ENCODE data around the gene FREM3. TPM values are rescaled to one million over a fixed set of nuclear protein-coding genes. Genes with fewer than 3 reads are reported as not detected.

The FREM3 gene
- total RNA-seq = under 0.01 TPM in 2 replicates

GRCh38 chr4:143700416-143701352 is at the start of gene FREM3:
TSS of gene FREM3 (minus strand) at chr4:143700675. CDS start at chr4:143700675, 0 bp downstream.

Other genes starting within 250 kb of the FREM3 start
- 39.5 and 46.8 TPM in 2 replicates for gene SMARCA5, start 187.0 kb downstream of the FREM3 start, total RNA-seq
- gene GYPE, start 204.9 kb upstream of the FREM3 start, total RNA-seq = 0.56 and 1.5 TPM in 2 replicates